Measurements from ENCODE around the gene OR5AN1.

The OR5AN1 gene

DNA sequence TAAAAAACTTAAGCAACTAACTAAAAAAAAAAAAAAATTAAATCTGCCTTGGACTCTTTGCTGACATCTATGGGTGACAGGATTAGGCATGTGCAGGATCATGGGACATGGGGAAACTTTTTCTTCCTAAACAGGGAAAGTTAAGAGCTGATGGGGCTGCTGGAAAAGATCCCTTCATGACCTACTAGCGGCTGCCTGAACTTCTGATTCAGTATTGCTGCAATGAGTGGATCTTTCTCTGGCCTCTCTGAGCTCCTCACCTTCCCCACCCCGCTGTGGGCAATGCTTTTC lies 42.5 kb downstream of the OR5AN1 start:
- no peak overlapping the region for H3K27ac Mint-ChIP-seq
- H3K36me3 Mint-ChIP-seq: no peaks in the 10 kb centered on the region
- no peak overlapping the region for H3K4me3 Mint-ChIP-seq

DNA sequence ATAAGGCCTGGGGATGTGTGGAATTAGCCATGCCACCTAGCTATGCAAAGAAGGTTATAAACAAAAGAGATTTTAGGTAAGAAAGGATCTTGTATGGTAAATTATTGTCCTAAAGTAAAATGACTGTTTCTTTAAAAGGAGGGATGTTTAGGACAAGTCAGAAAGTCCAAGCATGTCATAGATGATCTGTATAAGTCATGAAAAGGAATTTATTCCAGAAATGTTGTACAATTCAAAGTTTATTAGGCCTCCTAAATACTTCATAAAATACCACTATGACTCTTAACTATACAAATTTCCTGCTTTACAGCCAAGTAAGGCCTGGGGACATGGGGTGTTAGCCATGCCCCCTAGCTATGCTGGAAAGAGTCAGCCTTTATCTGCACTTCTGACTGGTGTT lies 44.9 kb downstream of the OR5AN1 start:
- Mint-ChIP-seq H3K36me3 (no peaks in the 10 kb centered on the region), H3K9me3 (peaks cover 4% of the 10 kb centered on the region), H3K27ac (no peak overlapping the region), H3K4me1 (no peaks in the 10 kb centered on the region), H3K4me3 (no peak overlapping the region)
- ATAC-seq (no peak), DNase-seq (ENCODE audit: low spot score in 2 of 2) (no peak)

More for the DNA sequence above, 42.5 kb downstream of the OR5AN1 start:
- ATAC-seq: no peak
- no peak for DNase-seq (ENCODE audit: low spot score in 2 of 2)
- Mint-ChIP-seq H3K4me1 (no peaks in the 10 kb centered on the region), H3K9me3 (peaks cover 4% of the 10 kb centered on the region)

DNA sequence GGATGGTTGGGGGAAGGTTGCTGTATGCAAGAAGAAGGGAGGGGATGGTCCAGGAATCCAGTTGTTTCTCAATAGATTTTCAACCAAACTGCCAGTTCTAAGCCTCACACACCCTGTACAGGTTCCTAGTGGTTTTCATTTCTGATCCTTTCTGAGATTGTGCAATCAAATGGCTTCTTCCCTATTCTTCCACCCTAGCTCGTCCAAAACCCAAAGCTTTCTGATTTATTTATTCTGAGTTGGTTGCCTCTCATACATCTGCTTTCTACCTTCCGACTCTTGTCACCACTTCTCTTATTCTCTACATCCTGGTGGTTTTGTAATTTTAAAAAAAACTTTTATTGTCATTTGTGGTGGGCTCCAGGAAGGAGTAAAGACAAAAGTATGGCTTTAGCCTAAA lies 55.0 kb downstream of the OR5AN1 start:
- DNase-seq (ENCODE audit: low spot score in 2 of 2): no peak
- no peaks in the 10 kb centered on the region for H3K36me3 Mint-ChIP-seq
- no peak overlapping the region for H3K27ac Mint-ChIP-seq
- H3K4me1 Mint-ChIP-seq: no peaks in the 10 kb centered on the region
- ATAC-seq: no peak
- H3K9me3 Mint-ChIP-seq: peaks cover 3% of the 10 kb centered on the region
- H3K4me3 Mint-ChIP-seq: no peak overlapping the region

DNA sequence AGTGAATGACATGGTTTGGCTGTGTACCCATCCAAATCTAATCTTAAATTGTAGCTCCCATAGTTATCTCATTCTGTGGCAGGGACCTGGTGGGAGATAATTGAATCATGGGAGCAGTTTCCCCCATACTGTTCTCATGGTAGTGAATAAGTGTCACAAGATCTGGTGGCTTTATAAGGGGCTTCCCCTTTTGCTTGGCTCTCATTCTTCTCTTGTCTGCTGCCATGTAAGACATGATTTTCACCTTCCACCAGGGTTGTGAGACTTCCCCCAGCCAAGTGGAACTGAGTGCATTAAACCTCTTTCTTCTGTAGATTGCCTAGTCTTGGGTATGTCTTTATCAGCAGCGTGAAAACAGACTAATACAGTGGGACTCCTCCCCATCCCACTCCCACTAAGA lies 56.4 kb downstream of the OR5AN1 start:
- Mint-ChIP-seq H3K36me3 (no peaks in the 10 kb centered on the region), H3K4me3 (no peak overlapping the region), H3K4me1 (no peaks in the 10 kb centered on the region), H3K9me3 (peaks cover 3% of the 10 kb centered on the region), H3K27ac (no peak overlapping the region)
- ATAC-seq (no peak), DNase-seq (ENCODE audit: low spot score in 2 of 2) (no peak)

DNA sequence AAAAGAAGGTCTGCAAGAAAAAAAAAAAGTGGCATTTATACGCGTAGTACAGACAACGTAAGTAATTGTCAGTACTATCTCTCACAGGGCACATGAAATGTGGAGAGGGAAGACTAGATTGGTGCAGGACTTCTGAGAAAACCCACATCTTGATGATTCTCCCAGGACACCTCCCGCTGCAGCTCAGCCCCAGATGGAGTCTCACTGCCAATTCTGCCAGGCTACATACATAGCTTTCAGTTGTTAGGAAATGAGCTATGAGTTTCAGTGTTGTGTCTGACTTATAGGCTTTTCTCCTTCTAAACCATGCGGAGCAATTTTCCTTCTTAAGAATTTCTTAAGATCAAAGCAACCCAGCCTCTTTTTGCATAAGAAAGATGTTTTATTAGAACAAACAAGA lies 57.9 kb downstream of the OR5AN1 start:
- Mint-ChIP-seq H3K27ac (no peak overlapping the region), H3K4me3 (no peak overlapping the region), H3K4me1 (no peaks in the 10 kb centered on the region), H3K9me3 (no peaks in the 10 kb centered on the region), H3K36me3 (no peaks in the 10 kb centered on the region)
- ATAC-seq (no peak), DNase-seq (ENCODE audit: low spot score in 2 of 2) (no peak)

DNA sequence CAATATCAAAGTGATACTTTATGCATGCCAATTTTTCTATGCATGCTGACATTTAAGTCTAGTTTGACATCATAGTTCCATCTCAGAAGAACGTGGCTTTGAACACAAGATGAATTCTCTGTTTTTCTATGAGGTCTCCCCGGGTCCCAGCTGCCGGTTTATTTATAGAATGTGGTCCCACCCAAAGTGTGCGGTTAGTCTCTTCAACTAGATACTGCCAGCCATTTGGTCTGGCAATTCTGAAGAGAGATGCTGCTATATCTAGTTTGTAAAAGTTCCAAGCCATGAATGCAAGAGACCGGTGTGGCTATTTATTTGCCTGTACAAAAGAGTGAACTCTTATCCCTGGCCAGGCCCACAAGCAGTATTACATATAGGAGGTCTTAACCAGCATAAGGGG lies 58.3 kb downstream of the OR5AN1 start:
- no peak overlapping the region for H3K4me3 Mint-ChIP-seq
- H3K9me3 Mint-ChIP-seq: no peaks in the 10 kb centered on the region
- H3K36me3 Mint-ChIP-seq: no peaks in the 10 kb centered on the region
- no peak for ATAC-seq
- no peak overlapping the region for H3K27ac Mint-ChIP-seq
- H3K4me1 Mint-ChIP-seq: no peaks in the 10 kb centered on the region
- no peak for DNase-seq (ENCODE audit: low spot score in 2 of 2)

DNA sequence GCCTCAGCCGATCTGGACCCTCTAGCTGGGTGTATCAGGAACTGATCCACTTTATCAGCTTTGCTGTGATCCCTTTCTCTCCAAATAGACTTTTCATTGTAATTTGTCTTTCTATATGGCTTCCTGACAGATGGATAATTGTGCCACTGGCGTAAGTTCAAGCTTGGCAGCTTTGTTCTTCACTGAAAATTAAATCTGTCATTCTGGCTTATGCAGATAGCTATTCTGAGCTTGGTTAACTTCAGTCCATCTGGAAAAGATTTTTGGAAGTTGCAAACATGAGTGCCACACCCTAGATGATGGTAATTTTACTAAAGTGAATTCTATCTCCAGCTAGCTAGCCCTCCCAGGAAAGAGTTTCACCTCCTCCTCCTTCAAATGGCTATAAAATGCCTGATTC lies 59.5 kb downstream of the OR5AN1 start:
- H3K27ac Mint-ChIP-seq: no peak overlapping the region
- DNase-seq (ENCODE audit: low spot score in 2 of 2) (no peak), ATAC-seq (no peak)
- no peaks in the 10 kb centered on the region for H3K9me3 Mint-ChIP-seq
- no peaks in the 10 kb centered on the region for H3K4me1 Mint-ChIP-seq
- H3K4me3 Mint-ChIP-seq: no peak overlapping the region
- H3K36me3 Mint-ChIP-seq: no peaks in the 10 kb centered on the region

Measured in stimulated activated effector memory CD8-positive, alpha-beta T cell treated with anti-CD3 and anti-CD28 coated beads, Interleukin-12 subunit alpha, Interleukin-12 subunit beta, amount 100 ng/mL, for 72 hours (primary cell).